ENCODE results near the gene CYB5B.

Gene CYB5B

DNA sequence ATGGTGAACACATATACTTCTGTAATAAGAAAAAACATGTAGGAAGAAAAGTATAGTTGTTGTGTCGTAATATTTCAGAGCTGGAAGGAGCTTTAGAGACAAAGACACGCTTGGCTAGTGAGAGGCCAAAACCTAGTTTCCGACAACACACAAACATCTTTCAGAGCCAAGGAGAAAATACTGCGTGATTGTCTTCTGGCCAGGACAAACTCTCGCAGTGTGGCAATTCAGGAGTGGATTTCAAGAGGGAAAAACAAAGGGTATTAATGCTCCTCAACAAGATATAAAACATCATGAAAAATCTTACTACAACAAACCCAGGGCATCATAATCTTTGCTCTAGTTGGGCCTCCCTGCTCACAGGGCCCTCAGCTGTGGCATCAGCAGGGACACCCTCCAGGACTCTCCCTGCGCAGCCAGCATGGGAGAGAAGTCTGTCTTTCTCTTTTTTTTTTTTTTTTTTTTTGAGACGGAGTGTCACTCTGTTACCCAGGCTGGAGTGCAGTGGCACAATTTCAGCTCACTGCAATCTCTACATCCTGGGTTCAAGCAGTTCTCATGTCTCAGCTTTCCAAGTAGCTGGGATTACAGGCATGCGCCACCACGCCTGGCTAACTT lies 66.4 kb downstream of the CYB5B start:
- DNase-seq, result no peak

DNA sequence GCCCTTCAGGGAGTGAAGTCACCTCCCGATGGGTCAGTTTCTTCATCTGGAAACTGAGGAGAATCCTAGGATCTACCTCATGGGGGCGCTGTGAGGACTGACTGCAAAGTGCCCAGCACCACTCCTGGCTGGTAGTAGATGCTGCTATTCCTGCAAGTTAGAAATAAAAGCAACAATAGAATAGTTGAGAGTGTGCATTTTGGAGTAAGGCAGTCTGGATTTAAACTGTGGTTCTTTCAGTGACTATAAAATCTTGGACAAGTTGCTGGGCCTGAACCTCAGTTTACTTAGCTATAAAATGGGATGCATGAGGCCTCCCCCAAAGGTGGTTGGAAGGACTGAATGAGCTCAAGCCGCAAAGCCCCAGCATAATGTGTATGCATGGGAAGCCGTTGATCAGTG lies 70.6 kb downstream of the CYB5B start:
- no peak for DNase-seq

DNA sequence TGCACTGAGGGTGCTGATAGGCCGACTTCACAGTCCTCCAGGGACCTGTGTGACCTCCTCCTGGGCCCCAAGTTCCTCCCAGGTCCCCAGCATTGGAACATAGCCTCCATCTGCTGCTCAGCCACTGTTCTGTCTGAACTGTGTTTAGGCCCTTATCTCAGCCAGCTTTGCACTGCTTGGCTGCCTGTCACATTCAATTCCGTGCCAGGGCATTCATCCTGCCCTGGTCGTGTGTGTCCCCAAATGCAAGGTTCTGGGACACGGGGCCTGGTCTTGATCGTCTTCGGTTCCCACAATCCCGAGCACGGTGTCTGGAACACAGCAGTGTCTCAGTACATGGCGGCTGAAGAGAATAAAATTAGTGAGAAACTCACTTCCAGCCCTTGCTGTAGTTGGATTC lies 71.4 kb downstream of the CYB5B start:
- no peak for DNase-seq

DNA sequence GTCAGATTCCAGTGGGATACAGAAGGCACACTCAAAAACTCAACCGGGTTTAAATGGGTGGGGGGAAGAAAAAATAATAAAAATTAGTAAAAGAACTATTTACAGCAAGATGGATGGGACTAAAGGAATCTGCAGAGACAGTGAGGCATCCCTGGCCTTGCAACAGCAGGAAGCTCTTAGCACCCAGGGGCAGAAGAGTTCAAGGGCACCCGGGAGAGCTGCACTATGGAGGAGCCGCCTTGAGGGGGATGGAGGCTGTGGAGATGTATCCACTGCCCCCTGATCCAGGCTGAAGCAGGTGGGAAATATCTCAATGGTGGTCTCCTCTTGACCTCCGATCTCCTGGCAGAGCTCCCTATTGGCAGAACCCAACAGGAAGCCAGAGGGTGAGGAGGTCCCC lies 72.0 kb downstream of the CYB5B start:
- no peak for DNase-seq

DNA sequence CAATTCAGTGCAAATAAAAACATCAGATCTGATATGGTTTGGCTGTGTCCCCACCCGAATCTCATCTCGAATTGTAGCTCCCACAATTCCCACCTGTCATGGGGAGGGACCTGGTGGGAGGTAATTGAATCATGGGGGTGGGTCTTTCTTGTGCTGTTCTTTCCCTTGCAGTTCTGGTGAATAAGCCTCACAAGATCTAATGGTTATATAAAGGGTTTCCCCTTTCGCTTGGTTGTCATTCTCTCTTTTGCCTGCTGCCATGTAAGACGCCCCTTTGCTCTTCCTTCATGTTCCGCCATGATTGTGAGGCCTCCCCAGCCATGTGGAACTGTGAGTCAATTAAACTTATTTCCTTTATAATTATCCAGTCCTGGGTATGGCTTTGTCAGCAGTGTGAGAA lies 72.5 kb downstream of the CYB5B start:
- DNase-seq, result no peak

DNA sequence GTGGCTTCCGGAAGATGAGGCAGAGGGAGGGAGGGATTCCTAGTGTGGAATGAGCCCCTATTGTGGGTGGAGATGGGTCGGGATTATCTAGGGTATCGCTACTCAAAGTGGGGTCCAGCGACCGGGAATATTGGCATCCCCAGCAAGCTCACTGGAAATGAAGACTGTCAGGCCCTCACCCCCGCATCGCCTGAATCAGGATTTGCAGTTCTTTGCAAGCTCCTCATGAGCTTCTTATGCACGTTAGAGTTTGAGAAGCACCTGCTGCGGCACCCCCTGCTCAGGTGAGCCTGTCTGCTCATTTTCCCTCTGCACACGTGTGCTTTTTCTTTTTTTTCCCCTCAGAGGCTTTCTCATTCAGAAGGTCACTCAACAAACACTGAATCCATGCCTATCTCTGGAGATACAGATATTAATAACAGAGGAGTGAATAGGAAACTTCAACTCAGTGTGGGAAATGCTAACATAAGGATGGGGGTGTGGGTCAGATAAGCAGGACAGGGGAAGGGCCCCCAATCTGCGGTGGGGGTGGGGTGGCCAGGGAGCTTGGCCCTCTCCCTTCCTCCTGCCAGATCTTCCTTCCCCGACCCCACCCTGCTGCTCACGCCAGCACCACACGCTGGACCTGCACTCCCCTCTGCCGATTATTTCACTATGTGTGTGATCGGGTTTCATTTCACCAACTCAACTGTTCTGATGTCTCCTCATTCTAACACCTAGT lies 73.6 kb downstream of the CYB5B start:
- DNase-seq, result no peak

DNA sequence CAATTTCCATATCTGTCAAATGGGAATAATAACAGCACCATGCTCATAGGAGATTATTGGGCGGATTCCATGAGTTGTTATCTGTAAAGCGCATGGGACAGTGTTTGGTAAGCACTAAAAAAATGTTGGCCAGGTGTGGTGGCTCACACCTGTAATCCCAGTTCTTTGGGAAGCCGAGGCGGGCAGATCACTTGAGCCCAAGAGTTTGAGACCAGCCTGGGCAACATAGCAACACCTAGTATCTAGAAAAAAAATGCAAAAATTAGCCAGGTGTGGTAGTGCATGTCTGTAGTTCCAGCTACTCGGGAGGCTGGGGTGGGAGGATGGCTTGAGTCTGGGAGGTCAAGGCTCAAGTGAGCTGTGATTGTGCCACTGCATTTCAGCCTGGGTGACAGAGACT lies 74.5 kb downstream of the CYB5B start:
- DNase-seq, result no peak

DNA sequence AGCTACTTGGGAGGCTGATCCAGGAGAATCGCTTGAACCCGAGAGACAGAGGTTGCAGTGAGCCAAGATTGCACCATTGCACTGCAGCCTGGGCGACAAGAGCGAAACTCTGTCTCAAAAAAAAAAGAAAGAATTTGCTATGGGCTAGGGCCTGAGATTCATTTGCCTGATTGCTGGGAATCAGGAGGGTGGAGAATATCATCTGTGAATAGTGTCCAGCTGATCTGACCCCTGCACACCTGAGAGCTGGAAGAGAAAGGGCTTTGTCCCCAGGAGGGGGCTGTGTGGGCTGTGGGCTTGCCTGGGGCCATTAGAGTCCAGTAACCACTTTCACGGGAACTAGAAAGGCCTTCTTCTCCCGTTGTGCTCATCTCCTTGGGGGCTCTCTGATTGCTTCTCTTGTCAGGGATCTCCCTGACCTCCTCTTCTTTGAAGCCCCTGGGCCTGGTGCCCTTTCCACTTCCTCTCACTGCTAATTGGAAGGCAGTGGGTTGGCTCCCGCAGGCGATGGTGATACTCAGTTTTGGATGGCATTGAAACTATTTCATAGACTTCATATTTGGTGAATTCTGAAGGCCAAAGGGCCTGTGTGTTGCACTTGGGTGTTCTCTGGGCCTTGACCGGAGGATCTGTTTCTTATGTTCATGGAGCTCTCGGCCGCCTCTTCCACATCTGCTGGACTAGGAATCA lies 75.3 kb downstream of the CYB5B start:
- DNase-seq, result no peak

DNA sequence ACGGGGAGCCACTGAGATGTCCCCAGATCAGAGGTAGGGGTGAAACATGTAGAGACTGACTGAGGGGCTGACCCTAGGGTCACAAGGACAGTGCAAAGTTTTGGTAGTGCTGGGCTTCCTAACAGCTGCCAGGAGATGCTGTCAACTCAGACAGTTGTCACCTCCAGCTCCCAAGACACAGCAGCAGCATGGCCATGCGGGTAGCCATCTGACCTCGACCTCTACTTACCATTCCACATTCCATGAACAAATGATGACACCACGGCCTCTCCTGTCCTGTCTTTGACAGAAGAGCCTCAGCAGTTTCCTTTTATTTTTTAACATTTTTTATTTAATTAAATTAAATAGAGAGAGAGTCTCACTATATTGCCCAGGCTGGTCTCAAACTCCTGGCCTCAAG lies 76.1 kb downstream of the CYB5B start:
- no peak for DNase-seq

DNA sequence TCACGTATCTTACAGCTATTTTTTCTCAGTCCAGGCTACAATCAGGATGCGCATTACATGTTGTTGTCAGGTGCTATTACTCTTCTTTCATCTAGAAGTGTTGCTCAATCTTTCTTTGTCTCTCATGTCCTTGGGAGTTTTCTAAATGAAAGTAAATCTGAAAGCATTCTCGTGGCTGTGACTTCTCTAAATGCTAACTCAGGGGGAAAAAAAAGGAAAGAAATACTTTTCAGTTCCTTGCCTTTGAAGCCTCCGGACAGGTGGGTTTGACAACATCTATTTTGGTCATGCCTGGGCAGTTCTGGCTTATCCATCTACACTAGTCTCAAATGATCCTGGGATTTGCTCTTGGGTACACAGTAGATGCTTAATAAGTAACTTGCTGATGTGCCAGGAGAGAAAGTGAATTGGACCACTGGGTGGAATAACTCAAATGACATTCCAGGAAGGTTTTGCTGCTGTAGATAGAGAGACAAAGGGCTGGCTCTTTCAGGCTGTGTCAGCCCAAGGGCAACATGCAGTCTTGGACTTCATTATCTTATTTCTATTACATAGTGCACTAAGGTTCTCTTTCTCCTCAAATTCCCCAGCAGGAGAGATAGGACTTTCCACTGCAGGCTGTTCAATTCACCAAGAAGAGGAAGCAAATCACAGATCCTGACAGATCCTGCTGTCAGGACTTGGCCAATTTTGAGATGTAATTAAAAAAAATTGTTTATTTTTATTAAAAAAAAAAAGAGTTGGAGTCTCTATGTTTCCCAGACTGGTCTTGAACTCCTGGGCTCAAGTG lies 77.7 kb downstream of the CYB5B start:
- no peak for DNase-seq

DNA sequence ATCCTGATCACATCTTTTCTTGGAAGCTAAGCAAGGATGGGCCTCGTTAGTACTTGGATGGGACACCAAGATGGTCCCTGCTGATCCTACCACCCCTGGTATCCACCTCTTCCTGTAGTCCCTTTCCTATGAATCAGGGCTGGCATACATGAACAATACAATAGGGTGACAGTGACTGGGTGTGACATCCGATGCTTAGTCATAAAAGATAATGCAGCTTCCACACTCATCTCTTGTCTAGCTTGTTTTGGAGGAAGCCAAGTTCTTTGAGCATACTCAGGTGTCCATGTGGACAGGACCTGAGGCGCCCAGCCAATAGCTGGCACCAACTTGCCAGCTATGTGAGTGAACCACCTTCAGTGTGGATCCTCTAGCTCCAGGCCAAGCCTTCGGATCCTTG lies 78.8 kb downstream of the CYB5B start:
- no peak for DNase-seq

DNA sequence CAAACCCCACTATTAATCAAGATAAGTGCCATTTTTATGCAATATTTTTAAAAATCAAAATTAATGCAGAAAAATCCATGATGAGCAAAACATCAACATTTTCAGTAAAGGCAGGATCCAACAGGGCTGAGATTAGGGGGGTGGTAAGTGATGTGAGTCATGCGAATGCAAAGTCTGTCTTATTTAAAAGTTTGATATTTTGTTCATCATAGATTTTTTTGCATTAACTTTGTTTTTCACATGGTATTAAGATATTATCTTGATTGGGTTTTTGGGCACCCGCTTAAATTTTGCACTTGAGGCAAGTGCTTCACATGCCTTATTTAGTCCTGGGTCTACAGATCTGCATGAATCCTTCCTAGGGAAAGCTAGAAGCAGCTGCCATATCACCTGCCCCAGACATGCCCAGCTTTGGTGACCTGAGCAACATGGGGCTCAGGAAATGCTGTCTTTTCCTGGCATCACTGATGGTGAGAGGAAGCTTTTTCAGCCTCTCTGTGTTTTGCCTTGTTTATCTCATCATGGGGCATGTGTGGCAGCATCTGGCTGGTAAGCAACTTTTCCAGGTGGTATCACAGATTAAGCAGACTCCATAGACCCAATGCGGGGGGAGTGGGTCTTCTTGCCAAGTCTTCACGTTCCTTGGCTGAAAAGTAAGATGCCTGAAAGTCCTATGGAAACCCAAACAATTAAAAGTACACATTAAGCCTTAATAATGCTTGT lies 83.8 kb downstream of the CYB5B start:
- DNase-seq, result no peak

DNA sequence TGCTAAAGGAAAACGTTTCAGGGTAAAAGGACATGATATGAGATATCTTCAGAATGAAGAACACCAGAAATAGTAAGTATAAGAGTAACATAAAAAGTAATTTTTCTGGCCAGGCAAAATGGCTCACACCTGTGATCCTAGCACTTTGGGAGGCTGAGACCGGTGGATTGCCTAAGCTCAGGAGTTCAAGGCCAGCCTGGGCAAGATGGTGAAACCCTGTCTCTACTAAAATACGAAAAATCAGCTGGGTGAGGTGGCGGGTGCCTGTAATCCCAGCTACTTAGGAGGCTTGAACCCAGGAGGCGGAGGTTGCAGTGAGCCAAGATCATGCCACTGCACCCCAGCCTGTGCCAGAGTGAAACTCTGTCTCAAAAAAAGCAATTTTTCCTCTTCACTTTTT lies 84.7 kb downstream of the CYB5B start:
- DNase-seq, result no peak

DNA sequence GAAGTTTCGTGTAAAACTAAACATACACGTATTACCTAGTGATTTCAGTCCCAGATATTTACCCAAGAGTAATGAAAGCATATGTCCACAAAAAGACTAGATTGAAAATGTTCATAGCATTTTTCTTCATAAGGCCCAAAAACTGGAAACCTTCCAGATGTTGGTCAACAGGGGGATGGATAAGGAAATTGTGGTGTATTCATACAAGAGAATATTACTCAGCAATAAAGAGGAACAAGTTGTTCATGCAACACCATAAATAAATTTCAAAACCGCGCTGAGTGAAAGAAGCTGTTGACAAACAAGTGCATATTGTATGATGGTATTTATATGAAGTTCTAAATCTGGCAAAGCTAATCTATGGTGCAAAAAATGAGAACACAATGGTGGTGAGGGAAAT lies 87.2 kb downstream of the CYB5B start:
- DNase-seq, result no peak

DNA sequence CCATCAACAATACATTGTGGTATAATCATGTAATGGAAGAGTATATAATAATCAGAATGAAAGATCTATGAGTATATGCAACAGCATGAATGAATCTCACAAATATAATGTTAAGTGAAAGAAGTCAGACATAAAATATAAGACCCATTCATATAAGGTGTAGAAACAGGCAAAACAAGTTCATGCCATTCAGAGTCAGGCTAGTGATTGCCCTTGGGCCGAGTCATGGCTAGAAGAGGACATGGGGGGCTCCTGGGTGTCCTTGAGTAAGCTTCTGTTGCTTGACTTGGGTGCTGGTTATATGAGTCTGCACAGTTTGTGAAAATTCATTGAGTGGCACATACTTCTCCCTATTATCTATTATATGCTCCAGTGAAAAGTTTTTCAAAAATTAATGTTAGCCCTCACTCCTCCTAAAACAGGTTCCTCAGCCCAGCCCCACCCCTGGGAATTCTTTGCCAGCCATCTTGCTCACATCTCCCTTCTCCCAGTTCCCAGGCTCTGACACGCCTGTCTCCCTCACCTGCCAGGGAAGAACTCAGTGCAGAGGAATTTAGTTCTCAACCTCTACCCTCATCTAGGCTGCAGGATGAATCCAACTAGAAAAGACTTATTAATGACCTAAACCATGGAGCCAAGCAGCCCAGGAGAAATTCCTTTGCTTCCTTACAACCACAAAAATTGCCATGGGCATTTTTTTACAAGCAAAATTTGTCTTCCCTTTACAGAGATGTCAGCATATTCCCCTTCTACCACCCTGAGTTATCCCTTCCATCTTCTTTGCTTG lies 89.0 kb downstream of the CYB5B start:
- DNase-seq, result no peak

DNA sequence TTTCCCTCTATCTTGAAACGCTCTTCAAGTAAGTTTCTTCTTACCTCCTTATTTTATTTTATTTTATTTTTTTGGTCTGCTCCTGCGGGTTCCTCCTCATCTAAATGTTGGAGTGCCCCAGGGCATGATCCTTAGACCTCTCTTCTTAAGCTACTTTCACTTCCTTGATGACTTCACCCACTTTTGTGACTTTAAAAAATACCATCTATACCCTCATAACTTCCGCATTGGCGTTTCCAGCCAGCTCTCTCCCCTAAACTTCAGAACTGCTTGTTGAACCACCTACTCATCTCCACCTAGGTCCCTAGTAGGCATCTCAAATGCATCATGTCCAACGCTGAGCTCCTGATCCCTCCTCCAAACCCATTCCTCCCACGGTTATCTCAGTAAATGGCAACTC lies 89.9 kb downstream of the CYB5B start:
- no peak for DNase-seq
